ENCODE results near the gene KCNG1. TPM values are rescaled to one million over a fixed set of nuclear protein-coding genes. Genes with fewer than 3 reads are reported as not detected.

The KCNG1 gene
- total RNA-seq, 1 experiment from 2014 or later = 65.0 TPM

GRCh38 chr20:50957276-50957675 lies 65.6 kb downstream of the KCNG1 start:
- no peak for DNase-seq (ENCODE audit: low read depth)

GRCh38 chr20:50953821-50954220 lies 69.1 kb downstream of the KCNG1 start:
- no peak for DNase-seq (ENCODE audit: low read depth)

Other genes starting within 250 kb of the KCNG1 start
- 24.6 and 27.1 TPM in 2 replicates for gene BCAS4, start 228.0 kb downstream of the KCNG1 start, total RNA-seq (2014; rRNA removed; shearing (Covaris generic))
- 14.3 and 21.4 TPM in 2 replicates for gene ADNP, start 91.7 kb downstream of the KCNG1 start, total RNA-seq (2014; rRNA removed; shearing (Covaris generic))
- gene DPM1, start 64.6 kb downstream of the KCNG1 start, total RNA-seq (2014; rRNA removed; shearing (Covaris generic)) = 146 TPM in 2 replicates
- gene MOCS3, start 64.3 kb downstream of the KCNG1 start, total RNA-seq (2014; rRNA removed; shearing (Covaris generic)) = 12.5 and 15.1 TPM in 2 replicates

Data from HT1080 (cell line).